ENCODE results near the gene EGR4.

DNA sequence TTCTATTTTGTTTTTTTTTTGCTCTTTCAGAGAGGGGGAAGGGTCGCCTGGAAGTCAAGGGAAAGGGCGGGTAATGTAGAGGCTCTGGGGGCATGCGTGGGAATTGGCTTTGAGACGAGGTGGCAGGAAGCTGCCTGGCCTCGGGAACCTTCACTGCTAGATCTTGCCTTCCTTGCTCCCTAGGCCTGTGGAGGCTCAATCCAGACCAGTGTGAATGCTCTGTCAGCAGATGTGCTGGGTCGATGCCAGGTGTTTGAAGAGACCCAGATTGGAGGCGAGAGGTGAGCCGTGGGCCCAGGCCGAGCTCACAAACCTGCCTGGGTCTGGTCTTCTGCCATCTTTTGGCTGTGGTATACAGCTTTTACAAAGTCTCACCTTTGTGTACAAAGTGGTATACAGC is 43.7 kb downstream of the EGR4 start:
- TF ChIP-seq POLR2A (IDR thresholded peaks at IDR 0.05) = no peak
- TF ChIP-seq, protein P1, sequence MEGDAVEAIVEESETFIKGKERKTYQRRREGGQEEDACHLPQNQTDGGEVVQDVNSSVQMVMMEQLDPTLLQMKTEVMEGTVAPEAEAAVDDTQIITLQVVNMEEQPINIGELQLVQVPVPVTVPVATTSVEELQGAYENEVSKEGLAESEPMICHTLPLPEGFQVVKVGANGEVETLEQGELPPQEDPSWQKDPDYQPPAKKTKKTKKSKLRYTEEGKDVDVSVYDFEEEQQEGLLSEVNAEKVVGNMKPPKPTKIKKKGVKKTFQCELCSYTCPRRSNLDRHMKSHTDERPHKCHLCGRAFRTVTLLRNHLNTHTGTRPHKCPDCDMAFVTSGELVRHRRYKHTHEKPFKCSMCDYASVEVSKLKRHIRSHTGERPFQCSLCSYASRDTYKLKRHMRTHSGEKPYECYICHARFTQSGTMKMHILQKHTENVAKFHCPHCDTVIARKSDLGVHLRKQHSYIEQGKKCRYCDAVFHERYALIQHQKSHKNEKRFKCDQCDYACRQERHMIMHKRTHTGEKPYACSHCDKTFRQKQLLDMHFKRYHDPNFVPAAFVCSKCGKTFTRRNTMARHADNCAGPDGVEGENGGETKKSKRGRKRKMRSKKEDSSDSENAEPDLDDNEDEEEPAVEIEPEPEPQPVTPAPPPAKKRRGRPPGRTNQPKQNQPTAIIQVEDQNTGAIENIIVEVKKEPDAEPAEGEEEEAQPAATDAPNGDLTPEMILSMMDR (IDR thresholded peaks at IDR 0.05) = no peak
